Cardiac muscle cell (in vitro differentiated cells and primary cell): ENCODE data around the gene DNAJC6. TPM values are rescaled to one million over a fixed set of nuclear protein-coding genes. Genes with fewer than 3 reads are reported as not detected.

Source experiments
- DNase-seq, 2 donors: peaks; one replicate each; pipeline versions ENCODE4 v3.0.0 to v3.0.0-alpha.2; 2010 to 2017; ENCODE audit warnings: low read depth in 1 of 2, low spot score in 1 of 2
- H3K27ac ChIP-seq: fragments of 200-600 bp; sonication (generic); 2 replicates; pipeline ENCODE4 v1.5.1; 2016
- H3K27me3 ChIP-seq: fragments of 200-600 bp; sonication (generic); 2 replicates; pipeline ENCODE4 v1.6.0; 2016; ENCODE audit warnings: control low read depth
- H3K36me3 ChIP-seq: fragments of 200-600 bp; sonication (generic); 2 replicates; pipeline ENCODE4 v1.5.1; 2016; ENCODE audit warnings: control low read depth
- H3K4me1 ChIP-seq: fragments of 200-600 bp; sonication (generic); 2 replicates; pipeline ENCODE4 v1.8.1; 2017; ENCODE audit warnings: low read depth, mild to moderate bottlenecking, mixed run types
- H3K4me3 ChIP-seq: fragments of 200-600 bp; sonication (generic); 2 replicates; pipeline ENCODE4 v1.5.1; 2016; ENCODE audit warnings: mild to moderate bottlenecking
- H3K9me3 ChIP-seq: fragments of 200-600 bp; sonication (generic); 2 replicates; pipeline ENCODE4 v1.5.1; 2017; ENCODE audit warnings: low read depth, mild to moderate bottlenecking, control low read depth
- CTCF ChIP-seq: IDR thresholded peaks from 2 replicates; pipeline ENCODE4 v1.5.1; 2012; ENCODE audit warnings: low read depth, mild to moderate bottlenecking, low read length
- polyA plus RNA-seq: library from polyadenylated mRNA; unstranded; fragments of >200 nt; fragmentation: Nextera tagmentation; extraction: Ambion mirVana; gene quantifications from 2 replicates; pipeline ENCODE4 v1.2.1, GENCODE V29; 2016
- total RNA-seq: library from RNA; depleted of rRNA; stranded (reverse); fragments of >200 nt; gene quantifications from 2 replicates; pipeline ENCODE4 v1.2.3, GENCODE V29; 2016

Gene DNAJC6
- total and polyA plus RNA-seq, 2 experiments from 2014 or later = 26.0 to 54.5 TPM

GRCh38 chr1:65330021-65330420 lies 20.7 kb downstream of the DNAJC6 start:
- peaks cover 7% of the 10 kb centered on the region for H3K4me1 ChIP-seq
- H3K36me3 ChIP-seq = no peaks in the 10 kb centered on the region
- DNase-seq = no peak
- H3K4me3 ChIP-seq = no peak overlapping the region
- H3K27me3 ChIP-seq = no peaks in the 10 kb centered on the region
- H3K9me3 ChIP-seq = no peaks in the 10 kb centered on the region
- TF ChIP-seq CTCF = no peak
- no peak overlapping the region for H3K27ac ChIP-seq

- H3K27me3 ChIP-seq = no peaks in the 10 kb centered on the region
- H3K9me3 ChIP-seq = no peaks in the 10 kb centered on the region
- H3K36me3 ChIP-seq = no peaks in the 10 kb centered on the region
- DNase-seq = no peak
- H3K4me3 ChIP-seq = no peak overlapping the region
- TF ChIP-seq CTCF = no peak
- H3K27ac ChIP-seq = no peak overlapping the region
- peaks cover 7% of the 10 kb centered on the region for H3K4me1 ChIP-seq
These were observed 21.5 kb downstream of the DNAJC6 start for GRCh38 chr1:65330822-65331221.

- H3K4me1 ChIP-seq = peaks cover 7% of the 10 kb centered on the region
- no peaks in the 10 kb centered on the region for H3K36me3 ChIP-seq
- H3K9me3 ChIP-seq = no peaks in the 10 kb centered on the region
- TF ChIP-seq CTCF = no peak
- no peak for DNase-seq
- H3K4me3 ChIP-seq = no peak overlapping the region
- no peak overlapping the region for H3K27ac ChIP-seq
- no peaks in the 10 kb centered on the region for H3K27me3 ChIP-seq
These were observed 23.5 kb downstream of the DNAJC6 start for GRCh38 chr1:65332821-65333220.

- DNase-seq = no peak
- no peak for TF ChIP-seq CTCF
These were observed 24.7 kb downstream of the DNAJC6 start for GRCh38 chr1:65334081-65334480.

GRCh38 chr1:65339866-65340468 lies 30.6 kb downstream of the DNAJC6 start:
- no peak for TF ChIP-seq CTCF
- H3K27me3 ChIP-seq = no peaks in the 10 kb centered on the region
- peak; percentile 31 to 60 for DNase-seq
- H3K36me3 ChIP-seq = no peaks in the 10 kb centered on the region
- no peaks in the 10 kb centered on the region for H3K9me3 ChIP-seq
- peak overlapping the region; percentile 27 for H3K27ac ChIP-seq
- peaks cover 25% of the 10 kb centered on the region for H3K4me1 ChIP-seq
- H3K4me3 ChIP-seq = no peak overlapping the region

More at GRCh38 chr1:65334081-65334480, 24.7 kb downstream of the DNAJC6 start:
- H3K4me1 ChIP-seq = peaks cover 7% of the 10 kb centered on the region
- H3K27ac ChIP-seq = peak overlapping the region; percentile 43
- no peak overlapping the region for H3K4me3 ChIP-seq
- H3K9me3 ChIP-seq = no peaks in the 10 kb centered on the region
- H3K27me3 ChIP-seq = no peaks in the 10 kb centered on the region
- no peaks in the 10 kb centered on the region for H3K36me3 ChIP-seq
